Peyer's patch (tissue), 4 donors: ENCODE results near the gene TRMT11.

Experiments used
- CTCF ChIP-seq, 6 experiments: fragments of 450-650 bp in 4 of 6; fragments of 200-600 bp in 2 of 6; sonication (generic) in 1 of 6; IDR thresholded peaks; one replicate each; pipeline ENCODE4 v1.5.1; 2017 to 2019; ENCODE audit warnings: antibody characterized with exemption in 6 of 6, mild to moderate bottlenecking in 3 of 6, moderate library complexity in 1 of 6
- POLR2A ChIP-seq, 2 donors: fragments of 450-650 bp; IDR thresholded peaks; one replicate each; pipeline ENCODE4 v1.5.1; 2017; ENCODE audit warnings: antibody characterized with exemption in 2 of 2, mild to moderate bottlenecking in 2 of 2, moderate library complexity in 2 of 2

DNA sequence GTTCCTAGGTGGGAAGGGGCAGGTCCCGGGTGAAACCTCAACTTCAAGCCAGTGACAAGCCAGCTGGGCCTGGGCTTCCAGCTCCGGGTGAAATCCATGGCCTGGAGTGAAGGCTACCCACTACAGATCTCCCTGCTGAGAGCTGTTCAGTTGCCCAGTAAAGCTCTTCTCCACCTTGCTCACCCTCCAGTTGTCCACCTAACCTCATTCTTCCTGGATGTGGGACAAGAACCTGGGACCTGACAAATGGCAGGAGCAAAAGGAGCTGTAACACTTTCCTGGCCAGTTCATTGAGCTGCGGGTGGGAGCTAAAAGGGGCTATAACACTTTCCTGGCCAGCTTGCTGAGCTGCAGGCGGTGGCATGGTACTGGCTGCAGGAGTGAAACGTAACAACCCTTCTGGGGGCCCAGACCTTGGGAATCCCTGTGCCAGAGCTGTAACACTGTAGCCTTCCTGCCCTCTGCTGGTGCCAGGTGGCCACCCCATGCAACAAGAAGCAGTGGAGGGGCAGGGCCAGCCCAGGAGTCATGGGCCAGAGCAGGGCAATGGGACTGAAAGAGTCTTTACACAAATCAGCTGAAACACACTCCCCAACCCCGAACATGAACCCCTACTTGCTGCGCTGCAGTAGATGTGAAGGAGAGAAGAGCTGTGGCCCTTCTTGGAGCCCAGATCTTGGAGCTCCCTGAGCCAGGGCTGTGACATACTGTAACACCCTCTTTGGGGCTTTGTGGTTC is 33.4 kb upstream of the TRMT11 start:
- TF ChIP-seq POLR2A (IDR thresholded peaks at IDR 0.05) (no peak), CTCF (IDR thresholded peaks at IDR 0.05) (peak in 3 of 6 experiments; percentile 36 to 42 (median 40))
